GM19468 (cell line): ENCODE results near the gene PTPRR.

Source experiments
- ATAC-seq: cut with Tn5 transposase; IDR thresholded peaks from one replicate; pipeline ENCODE4 v1.9.1; 2021; ENCODE audit warnings: mild to moderate bottlenecking, moderate library complexity, moderate number of reproducible peaks; ENCODE audit not compliant: unreplicated experiment; ENCODE audit errors: extremely low read depth

PTPRR gene

GRCh38 chr12:70628701-70629480, 291.6 kb downstream of the PTPRR start:
- no peak for ATAC-seq

DNA sequence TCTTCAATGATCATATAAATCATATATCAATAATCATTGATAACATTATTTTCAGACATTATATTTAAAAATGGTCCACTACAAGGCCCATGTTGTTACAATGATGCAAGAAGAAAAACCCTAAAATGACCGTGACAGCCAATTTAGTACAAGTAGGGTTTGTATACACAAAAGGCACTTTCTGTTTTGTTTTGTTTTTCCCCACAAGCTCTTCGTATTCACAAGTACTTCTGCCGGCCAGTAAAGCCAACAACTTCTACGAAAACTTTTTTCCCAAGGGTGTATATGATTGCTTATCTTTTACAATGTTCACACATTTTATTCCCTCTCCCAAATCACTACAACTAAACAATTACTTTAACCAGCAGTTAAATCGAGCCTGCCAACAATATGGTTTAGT, 292.9 kb downstream of the PTPRR start:
- no peak for ATAC-seq

GRCh38 chr12:70626180-70626579, 294.4 kb downstream of the PTPRR start:
- no peak for ATAC-seq

GRCh38 chr12:70619471-70620152, 300.9 kb downstream of the PTPRR start:
- ATAC-seq: no peak

- ATAC-seq: no peak
These were observed 302.2 kb downstream of the PTPRR start for GRCh38 chr12:70618371-70618770.

DNA sequence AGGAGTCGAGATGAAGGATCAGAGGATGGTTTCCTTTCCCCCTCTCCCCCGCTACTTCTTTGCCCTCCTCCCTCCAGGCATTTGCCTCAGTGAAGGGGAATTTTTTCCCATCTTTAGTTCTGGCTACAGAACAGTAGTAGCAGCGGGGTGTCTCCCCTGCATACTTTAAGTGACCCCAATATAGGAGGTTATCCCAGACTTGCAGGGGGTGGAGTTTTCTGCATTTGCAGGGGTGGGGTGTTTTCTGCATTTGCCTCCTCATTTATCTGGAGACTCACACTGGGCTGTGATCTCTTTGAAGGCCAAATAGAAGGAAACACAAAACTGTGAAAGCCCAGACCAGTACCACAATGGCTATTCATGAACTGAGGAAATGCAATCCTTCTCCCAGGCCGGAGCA, 303.1 kb downstream of the PTPRR start:
- ATAC-seq: no peak

GRCh38 chr12:70615174-70615866, 305.2 kb downstream of the PTPRR start:
- ATAC-seq: no peak

DNA sequence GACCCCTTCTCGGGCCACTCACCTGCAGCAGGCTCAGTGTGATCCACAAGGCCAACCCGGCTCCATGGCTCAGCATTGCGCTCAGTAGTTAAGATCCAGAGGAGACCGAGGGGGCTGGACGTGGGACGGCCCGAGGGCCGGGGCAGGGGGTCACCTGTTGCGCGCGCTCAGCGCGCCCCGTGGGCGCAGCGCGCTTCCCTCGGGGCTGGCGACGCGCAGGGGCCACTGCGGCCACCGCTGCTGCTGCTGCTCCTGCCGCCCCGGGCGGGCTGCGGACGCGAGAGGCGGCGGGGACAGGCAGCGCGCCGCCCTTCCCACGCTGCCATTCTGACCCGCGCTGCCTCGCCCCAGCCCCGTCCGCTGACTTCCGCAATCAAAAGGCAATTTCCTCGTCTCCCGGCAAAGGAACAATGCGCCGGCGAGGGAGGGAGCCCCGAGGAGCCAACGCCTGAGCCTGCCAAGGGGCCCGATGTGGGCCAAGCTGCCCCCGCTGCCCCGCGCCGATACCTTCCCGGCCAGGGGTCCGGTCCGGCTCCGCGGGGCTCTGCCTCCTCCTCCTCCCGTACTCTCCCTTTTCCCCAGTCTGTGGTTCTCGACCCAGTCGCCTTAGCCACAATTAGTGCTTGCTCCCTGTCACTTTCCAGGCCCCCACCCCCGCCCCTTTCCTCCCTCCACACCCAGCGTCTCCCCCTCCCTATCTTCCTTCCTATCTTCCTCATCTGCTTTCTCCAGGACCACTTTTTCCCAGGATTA, 310.6 kb downstream of the PTPRR start:
- no peak for ATAC-seq

- no peak for ATAC-seq
These were observed 311.3 kb downstream of the PTPRR start for GRCh38 chr12:70609203-70609602.

DNA sequence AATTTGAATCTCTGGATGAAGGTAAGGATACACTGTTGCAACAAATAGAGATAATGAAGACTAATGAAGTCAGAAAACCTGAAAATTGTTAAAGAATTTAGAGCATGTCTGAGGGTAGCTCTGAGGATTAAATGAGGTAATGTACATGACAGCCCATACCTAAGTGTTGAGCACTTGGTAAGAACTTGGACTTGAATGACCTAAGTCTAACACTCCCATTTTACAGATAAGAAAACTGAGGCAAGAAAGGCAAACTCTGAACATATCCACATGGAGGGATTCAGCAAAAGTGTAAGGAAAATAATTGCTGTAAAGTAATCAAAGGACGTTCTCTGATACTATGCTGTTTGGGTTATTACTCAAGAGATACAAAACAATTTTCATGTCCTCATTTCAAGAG, 312.4 kb downstream of the PTPRR start:
- no peak for ATAC-seq

DNA sequence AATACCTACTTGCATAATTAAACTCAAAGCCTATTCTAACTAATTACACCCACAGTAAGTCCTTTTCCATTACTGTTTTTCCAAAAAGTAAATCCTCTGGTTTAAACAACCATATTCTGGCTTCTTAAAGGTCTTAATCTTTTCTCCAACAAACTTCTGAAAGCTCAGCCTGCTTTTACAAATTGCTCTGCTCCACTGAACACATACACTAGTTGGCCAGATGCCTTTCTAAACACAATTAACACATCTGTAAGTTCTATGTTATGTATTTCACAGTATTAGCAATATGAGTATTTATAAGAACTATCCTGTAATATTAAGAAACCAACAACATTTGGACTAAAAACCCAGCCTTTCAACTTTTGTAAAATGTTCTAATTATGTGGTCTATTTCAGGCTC, 313.4 kb downstream of the PTPRR start:
- ATAC-seq: no peak

DNA sequence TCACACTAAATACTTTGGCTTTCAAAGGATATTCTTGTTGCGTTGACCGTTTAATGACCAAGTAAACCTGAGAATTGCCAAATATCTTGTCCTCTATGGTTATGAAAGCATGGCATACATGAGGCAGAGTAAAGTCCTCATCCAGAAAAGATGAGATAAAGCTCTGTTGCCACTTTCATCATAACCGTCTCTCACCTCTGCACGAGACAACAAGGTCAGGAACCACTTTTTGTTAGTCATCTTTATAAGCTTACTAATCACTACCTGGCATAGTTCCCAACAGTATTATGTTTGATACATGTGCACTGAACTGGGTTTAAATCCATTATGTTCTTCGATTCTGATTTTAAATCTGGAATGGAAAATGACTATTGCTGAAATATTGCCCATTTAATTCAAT, 314.6 kb downstream of the PTPRR start:
- ATAC-seq: no peak

DNA sequence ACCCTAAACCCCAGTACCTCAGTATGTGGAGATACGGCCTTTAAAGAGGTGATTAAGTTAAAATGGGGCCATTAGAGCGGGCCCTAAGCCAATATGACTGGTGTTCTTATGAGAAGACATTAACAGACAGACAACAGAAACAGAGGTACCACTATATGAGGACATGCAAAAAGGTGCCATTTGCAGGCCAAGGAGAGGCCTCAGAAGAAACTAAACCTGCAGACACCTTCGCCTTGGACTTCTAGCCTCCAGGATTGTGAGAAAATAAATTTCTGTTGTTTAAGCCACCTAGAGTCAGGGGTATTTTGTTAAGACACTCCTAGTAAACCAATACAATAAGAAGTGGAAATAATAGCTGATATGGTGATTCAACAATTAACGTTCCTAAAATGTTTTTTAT, 315.9 kb downstream of the PTPRR start:
- no peak for ATAC-seq

- no peak for ATAC-seq
These were observed 317.5 kb downstream of the PTPRR start for GRCh38 chr12:70603044-70603443.

GRCh38 chr12:70598467-70599193, 321.9 kb downstream of the PTPRR start:
- ATAC-seq: no peak

GRCh38 chr12:70592664-70593063, 327.9 kb downstream of the PTPRR start:
- no peak for ATAC-seq

GRCh38 chr12:70590549-70591226, 329.9 kb downstream of the PTPRR start:
- no peak for ATAC-seq

GRCh38 chr12:70590051-70590450, 330.5 kb downstream of the PTPRR start:
- no peak for ATAC-seq
